HG03196 (cell line): ENCODE data around the gene RERE.
"Not testable (repeated sequence)": the region's sequence is repeated elsewhere in the genome, so short reads cannot be mapped to it uniquely, and the experiment has no call there.

Experiments
- ATAC-seq: cut with Tn5 transposase; IDR thresholded peaks from one replicate; pipeline ENCODE4 v1.9.1; 2021; ENCODE audit not compliant: unreplicated experiment

Gene RERE

GRCh38 chr1:8525558-8526275, 291.7 kb downstream of the RERE start:
- peak; percentile 52 for ATAC-seq

GRCh38 chr1:8525216-8525557, 292.3 kb downstream of the RERE start:
- peak; percentile 4 for ATAC-seq

- ATAC-seq = no peak
Measured at GRCh38 chr1:8524627-8525157, 292.7 kb downstream of the RERE start.

- no peak for ATAC-seq
Measured at GRCh38 chr1:8523666-8524206, 293.7 kb downstream of the RERE start.

GRCh38 chr1:8520483-8520966, 296.9 kb downstream of the RERE start:
- ATAC-seq = no peak

- no peak for ATAC-seq
Measured at GRCh38 chr1:8519167-8519566, 298.3 kb downstream of the RERE start.

GRCh38 chr1:8518490-8518801, 299.0 kb downstream of the RERE start:
- ATAC-seq = no peak

- ATAC-seq = no peak
Measured at GRCh38 chr1:8517661-8518489, 299.6 kb downstream of the RERE start.

GRCh38 chr1:8516793-8517556, 300.5 kb downstream of the RERE start:
- ATAC-seq = no peak

GRCh38 chr1:8516278-8516777, 301.1 kb downstream of the RERE start:
- ATAC-seq = no peak

- ATAC-seq = no peak
Measured at GRCh38 chr1:8512504-8512903, 304.9 kb downstream of the RERE start.

- ATAC-seq = no peak
Measured at GRCh38 chr1:8510041-8510823, 307.2 kb downstream of the RERE start.

GRCh38 chr1:8509579-8509978, 307.9 kb downstream of the RERE start:
- no peak for ATAC-seq

- no peak for ATAC-seq
Measured at GRCh38 chr1:8506995-8507615, 310.3 kb downstream of the RERE start.

- ATAC-seq = no peak
Measured at GRCh38 chr1:8506456-8506855, 311.0 kb downstream of the RERE start.

GRCh38 chr1:8503842-8504241, 313.6 kb downstream of the RERE start:
- ATAC-seq = no peak

GRCh38 chr1:8502949-8503348, 314.5 kb downstream of the RERE start:
- ATAC-seq = not testable (repeated sequence)

- ATAC-seq = peak; percentile 20
Measured at GRCh38 chr1:8497210-8497819, 320.1 kb downstream of the RERE start.

- ATAC-seq = peak; percentile 51
Measured at GRCh38 chr1:8496473-8496872, 321.0 kb downstream of the RERE start.
